CD4-positive, CD25-positive, alpha-beta regulatory T cell (primary cell): ENCODE data around the gene PLLP. TPM values are rescaled to one million over a fixed set of nuclear protein-coding genes. Genes with fewer than 3 reads are reported as not detected.

Source experiments
- ATAC-seq, 2 donors: fragments of 150-1000 bp; cut with Tn5 transposase; one replicate each; pipeline ENCODE4 v1.10.0; 2021; ENCODE audit warnings: low read depth in 2 of 2, moderate number of reproducible peaks in 2 of 2, moderate library complexity in 1 of 2
- DNase-seq, 3 donors: peaks; one replicate each; pipeline versions ENCODE4 v3.0.0 to v3.0.0-alpha.2; 2012 to 2022; ENCODE audit warnings: mixed read lengths in 1 of 3
- H3K27ac ChIP-seq: one replicate; pipeline ENCODE4 v1.7.0; 2013; ENCODE audit warnings: mild to moderate bottlenecking, low read length; ENCODE audit not compliant: insufficient read depth, poor library complexity, severe bottlenecking
- H3K27me3 ChIP-seq: one replicate; pipeline ENCODE4 v1.7.0; 2013; ENCODE audit warnings: low read length; ENCODE audit not compliant: control insufficient read depth, insufficient read depth
- H3K36me3 ChIP-seq: one replicate; pipeline ENCODE4 v1.7.0; 2013; ENCODE audit warnings: mild to moderate bottlenecking, low read length, moderate library complexity; ENCODE audit not compliant: control insufficient read depth, insufficient read depth
- H3K4me1 ChIP-seq: 2 replicates; pipeline ENCODE4 v1.7.0; 2013; ENCODE audit warnings: mild to moderate bottlenecking, low read length; ENCODE audit not compliant: insufficient read depth, control insufficient read depth, poor library complexity, severe bottlenecking
- H3K4me3 ChIP-seq: one replicate; pipeline ENCODE4 v1.7.0; 2013; ENCODE audit warnings: low read depth, mild to moderate bottlenecking, low read length, moderate library complexity
- H3K9me3 ChIP-seq, 2 experiments: 1 replicate in 1 of 2; 2 replicates in 1 of 2; pipeline ENCODE4 v1.7.0; 2013; ENCODE audit warnings: low read length in 2 of 2, mild to moderate bottlenecking in 1 of 2, moderate library complexity in 1 of 2; ENCODE audit not compliant: control insufficient read depth in 2 of 2
- H3K27ac Mint-ChIP-seq, 3 donors: one replicate each; pipeline ENCODE4 v1.8.0; 2020 to 2022; ENCODE audit warnings: mild to moderate bottlenecking in 3 of 3, mixed read lengths in 3 of 3, moderate library complexity in 2 of 3
- H3K27me3 Mint-ChIP-seq: one replicate; pipeline ENCODE4 v1.8.0; 2022; ENCODE audit warnings: mild to moderate bottlenecking, mixed read lengths
- H3K36me3 Mint-ChIP-seq: one replicate; pipeline ENCODE4 v1.8.0; 2020; ENCODE audit warnings: mixed read lengths
- H3K4me1 Mint-ChIP-seq, 4 donors: one replicate each; pipeline ENCODE4 v1.8.0; 2020 to 2022; ENCODE audit warnings: mixed read lengths in 4 of 4, mild to moderate bottlenecking in 1 of 4
- H3K4me3 Mint-ChIP-seq, 4 donors: one replicate each; pipeline ENCODE4 v1.8.0; 2020 to 2022; ENCODE audit warnings: mild to moderate bottlenecking in 4 of 4, mixed read lengths in 4 of 4, moderate library complexity in 3 of 4
- H3K9me3 Mint-ChIP-seq, 7 donors: one replicate each; pipeline ENCODE4 v1.8.0; 2020 to 2022; ENCODE audit warnings: mixed read lengths in 7 of 7, mild to moderate bottlenecking in 3 of 7, moderate library complexity in 2 of 7
- polyA plus RNA-seq, 4 donors: library from polyadenylated mRNA; unstranded; fragments of 300-500 nt; fragmentation: Illumina TruSeq; gene quantifications; one replicate each; pipeline ENCODE4 v1.2.3, GENCODE V29; 2021
- total RNA-seq: library from RNA; stranded (reverse); gene quantifications from one replicate; pipeline ENCODE4 v1.2.3, GENCODE V29; 2022

PLLP gene
- total and polyA plus RNA-seq, 5 donors from 2014 or later: 0.46 to 1.3 (median 0.82) TPM; not detected in 1

DNA sequence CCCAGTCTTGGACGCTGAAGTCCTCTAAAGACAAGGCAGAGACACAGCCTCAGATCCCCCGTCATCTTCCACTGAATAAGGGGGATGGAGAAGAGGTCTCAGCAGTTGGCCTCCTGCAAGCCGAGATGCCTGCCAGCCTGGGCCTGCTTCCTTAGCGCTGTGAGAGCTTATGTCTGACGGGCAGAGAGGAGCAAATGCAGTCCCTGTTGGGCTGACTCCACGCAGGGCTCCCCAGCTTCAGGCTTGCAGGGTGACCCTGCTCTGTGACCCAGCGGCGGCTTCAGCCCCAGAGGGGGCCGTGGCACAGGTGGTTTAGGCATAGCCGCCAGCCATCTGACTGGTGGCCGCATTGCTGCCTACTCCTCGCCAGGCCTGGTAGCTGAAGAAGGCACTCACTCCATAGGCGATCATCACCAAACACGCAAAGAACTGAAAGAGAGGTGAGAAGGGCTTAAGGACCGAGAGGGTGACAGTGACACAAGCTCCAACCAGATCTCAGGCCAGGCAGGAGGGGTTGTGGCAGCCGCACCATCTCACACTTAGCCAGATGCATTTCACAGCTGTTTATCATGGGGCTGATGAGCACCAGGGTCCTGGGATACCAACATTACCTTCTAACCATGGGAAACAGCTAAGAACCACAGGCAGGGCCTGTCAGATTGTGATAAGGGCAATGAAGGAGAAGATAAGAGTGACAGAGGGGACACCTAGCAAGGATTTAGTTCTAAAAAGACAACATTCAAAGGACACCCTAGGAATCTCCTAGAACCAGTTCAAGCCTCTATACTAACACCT, 27.7 kb downstream of the PLLP start:
- Mint-ChIP-seq H3K36me3 (peaks cover 11% of the 10 kb centered on the region), H3K9me3 (peaks cover 0 to 4% (median 0%) of the 10 kb centered on the region in 7 donors), H3K4me1 (peaks cover 0 to 14% (median under 1%) of the 10 kb centered on the region in 4 donors), H3K27ac (no peak overlapping the region), H3K4me3 (no peak overlapping the region), H3K27me3 (peaks cover 3% of the 10 kb centered on the region)
- ATAC-seq (no peak), DNase-seq (no peak)
- Histone ChIP-seq H3K9me3 (peaks cover 0 to 2% of the 10 kb centered on the region in 2 experiments), H3K27ac (no peak overlapping the region), H3K27me3 (no peaks in the 10 kb centered on the region), H3K4me3 (no peak overlapping the region), H3K36me3 (peaks cover 17% of the 10 kb centered on the region), H3K4me1 (peaks cover 5% of the 10 kb centered on the region)

DNA sequence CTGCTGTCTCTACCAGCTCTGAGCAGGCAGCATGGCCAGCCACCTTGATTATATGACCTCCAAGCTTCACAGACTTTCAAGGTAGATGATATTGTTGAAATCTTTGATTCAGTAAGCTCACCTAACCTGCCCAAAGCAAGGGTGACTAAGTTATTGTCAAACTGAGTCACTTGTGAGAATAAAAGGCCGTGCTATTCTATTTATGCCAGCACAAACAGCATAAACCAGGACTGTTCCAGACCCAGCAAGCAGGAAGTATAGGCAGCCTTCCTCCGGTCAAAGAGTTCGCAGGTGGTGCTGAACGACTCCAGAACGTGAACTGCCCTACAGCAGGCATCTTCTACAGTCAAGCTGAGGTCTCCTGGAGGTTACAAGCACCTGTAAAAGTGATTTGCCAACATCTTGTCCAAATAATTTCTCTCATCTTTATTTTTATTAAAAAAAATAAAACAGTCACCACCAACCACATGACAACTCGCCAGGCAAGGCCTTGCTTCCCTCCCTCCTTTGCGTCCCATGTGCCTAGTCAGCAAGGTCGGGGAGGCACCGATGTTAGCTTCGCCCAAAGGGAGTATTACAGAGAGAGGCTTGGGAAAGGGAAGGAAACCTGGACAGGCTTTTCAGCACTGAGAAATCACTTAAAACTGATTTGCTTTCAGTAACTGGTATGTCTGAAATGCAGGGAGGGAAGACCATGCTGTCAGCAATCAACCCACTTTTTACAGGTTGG, 28.6 kb downstream of the PLLP start:
- Histone ChIP-seq H3K27ac (no peak overlapping the region), H3K36me3 (peaks cover 27% of the 10 kb centered on the region), H3K27me3 (no peaks in the 10 kb centered on the region), H3K4me1 (peaks cover 5% of the 10 kb centered on the region), H3K9me3 (peaks cover 0 to 2% of the 10 kb centered on the region in 2 experiments), H3K4me3 (no peak overlapping the region)
- Mint-ChIP-seq H3K36me3 (peaks cover 11% of the 10 kb centered on the region), H3K4me1 (peaks cover 0 to 14% (median 0%) of the 10 kb centered on the region in 4 donors), H3K27ac (peak overlapping the region in 1 of 3 donors; percentile 63), H3K9me3 (peaks cover 0 to 4% (median 0%) of the 10 kb centered on the region in 7 donors), H3K27me3 (no peaks in the 10 kb centered on the region), H3K4me3 (no peak overlapping the region)
- ATAC-seq (no peak), DNase-seq (no peak)

DNA sequence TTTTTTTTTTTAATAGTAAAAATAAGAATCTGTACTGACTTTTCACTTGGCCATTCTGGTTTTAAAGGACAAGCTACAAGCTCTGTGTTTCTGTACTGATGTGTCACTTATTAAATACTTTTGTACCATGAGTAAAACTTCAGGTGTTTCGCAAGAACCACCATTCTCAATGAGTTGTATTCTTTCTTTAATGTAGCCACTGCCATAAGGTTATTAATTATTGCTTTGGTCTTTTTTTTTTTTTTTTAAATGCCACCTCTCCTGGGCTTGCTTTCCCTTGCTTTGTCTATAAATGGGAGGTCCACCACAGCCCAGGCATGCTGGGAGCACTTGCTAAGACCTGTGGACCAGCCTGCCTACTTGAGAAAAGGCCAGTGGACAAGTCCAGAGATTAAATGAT, 31.0 kb downstream of the PLLP start:
- DNase-seq (no peak), ATAC-seq (no peak)
- Histone ChIP-seq H3K4me3 (no peak overlapping the region), H3K27me3 (no peaks in the 10 kb centered on the region), H3K4me1 (no peaks in the 10 kb centered on the region), H3K9me3 (peaks cover 0 to 2% of the 10 kb centered on the region in 2 experiments), H3K27ac (no peak overlapping the region), H3K36me3 (peaks cover 50% of the 10 kb centered on the region)
- peaks cover 19% of the 10 kb centered on the region for H3K36me3 Mint-ChIP-seq
- peaks cover 0 to 4% (median 0%) of the 10 kb centered on the region in 7 donors for H3K9me3 Mint-ChIP-seq
- no peak overlapping the region for H3K27ac Mint-ChIP-seq
- peaks cover 0 to 2% (median 0%) of the 10 kb centered on the region in 4 donors for H3K4me1 Mint-ChIP-seq
- H3K4me3 Mint-ChIP-seq: no peak overlapping the region
- no peaks in the 10 kb centered on the region for H3K27me3 Mint-ChIP-seq

DNA sequence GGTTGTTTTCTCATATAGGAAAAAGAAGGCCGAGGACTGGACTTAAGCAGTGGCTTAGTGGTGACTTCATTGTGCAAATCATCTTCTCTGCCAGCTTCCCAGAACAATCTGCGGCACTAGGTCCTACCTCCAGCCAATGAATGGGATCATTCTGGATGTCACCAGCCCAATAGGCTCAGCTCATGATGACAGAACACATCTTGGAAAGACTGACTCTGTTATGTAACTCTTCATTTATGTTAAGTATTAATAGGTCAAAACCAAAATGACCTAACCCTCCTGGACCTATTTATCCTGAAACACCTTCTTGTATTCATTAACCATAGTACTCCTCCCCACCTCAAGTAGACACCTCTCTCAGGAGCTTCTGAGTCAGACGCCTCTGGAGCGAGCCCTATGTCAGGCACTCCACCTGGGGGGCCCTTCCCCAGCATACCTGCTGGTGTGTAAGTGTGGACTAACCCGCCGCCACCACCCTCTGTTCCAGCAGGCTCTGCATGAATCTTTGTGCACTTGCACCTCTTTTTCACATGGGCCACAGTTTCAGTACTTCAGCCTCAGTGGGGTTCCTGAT, 32.2 kb downstream of the PLLP start:
- no peak overlapping the region for H3K27ac Mint-ChIP-seq
- Histone ChIP-seq H3K4me3 (no peak overlapping the region), H3K27me3 (no peaks in the 10 kb centered on the region), H3K27ac (no peak overlapping the region), H3K4me1 (no peaks in the 10 kb centered on the region), H3K9me3 (peaks cover 0 to 2% of the 10 kb centered on the region in 2 experiments), H3K36me3 (peaks cover 53% of the 10 kb centered on the region)
- ATAC-seq (no peak), DNase-seq (no peak)
- peaks cover 22% of the 10 kb centered on the region for H3K36me3 Mint-ChIP-seq
- no peak overlapping the region for H3K4me3 Mint-ChIP-seq
- H3K27me3 Mint-ChIP-seq: no peaks in the 10 kb centered on the region
- H3K4me1 Mint-ChIP-seq: no peaks in the 10 kb centered on the region
- peaks cover 0 to 4% (median 0%) of the 10 kb centered on the region in 7 donors for H3K9me3 Mint-ChIP-seq

DNA sequence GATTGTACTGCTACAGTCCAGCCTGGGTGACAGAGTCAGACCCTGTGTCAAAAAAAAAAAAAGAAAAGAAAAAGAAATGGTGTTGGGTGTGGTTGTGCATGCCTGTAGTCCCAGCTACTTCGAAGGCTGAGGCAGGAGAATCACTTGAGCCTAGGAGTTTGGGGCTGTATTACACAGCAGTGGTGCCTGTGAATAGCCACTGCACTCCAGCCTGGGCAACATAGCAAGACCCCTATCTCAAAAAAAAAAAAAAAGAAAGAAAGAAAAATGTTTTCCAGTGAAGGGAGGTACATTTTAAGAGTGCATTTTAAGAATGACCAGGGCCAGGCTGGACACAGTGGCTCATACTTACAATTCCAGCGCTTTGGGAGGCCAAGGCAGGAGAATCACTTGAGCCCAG, 33.1 kb downstream of the PLLP start:
- no peak overlapping the region for H3K4me3 Mint-ChIP-seq
- peaks cover 22% of the 10 kb centered on the region for H3K36me3 Mint-ChIP-seq
- H3K36me3 ChIP-seq: peaks cover 53% of the 10 kb centered on the region

DNA sequence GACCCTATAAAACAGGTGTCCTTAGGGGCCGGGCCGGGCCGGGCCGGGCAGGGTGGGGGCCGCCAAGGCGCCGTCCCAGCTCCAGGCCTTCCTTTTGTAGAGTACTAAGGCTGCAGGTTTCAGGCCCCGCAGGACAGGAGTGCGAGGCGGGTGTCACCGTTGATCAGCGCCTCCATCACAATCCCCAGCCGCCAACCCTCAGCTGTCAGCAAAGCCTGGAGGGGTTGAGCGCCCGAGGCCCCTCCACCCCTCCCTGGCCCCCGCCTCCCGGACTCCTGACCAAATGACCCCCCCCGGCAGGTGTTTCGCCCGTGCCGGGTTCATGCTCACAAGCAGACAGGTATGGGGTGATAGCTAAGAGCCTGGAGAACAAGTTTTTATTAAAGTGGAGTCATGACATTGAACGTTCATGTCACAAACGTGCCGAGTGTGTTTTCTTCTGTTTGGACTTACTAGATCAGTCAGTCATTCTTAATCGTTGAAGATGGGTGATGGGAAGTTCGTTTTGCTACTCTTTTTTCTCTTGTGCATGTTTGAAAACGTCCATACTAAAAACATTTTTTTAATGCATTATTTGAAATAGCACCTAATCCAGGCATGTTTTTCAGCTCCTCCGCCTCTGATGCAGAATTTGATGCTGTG, 38.9 kb downstream of the PLLP start:
- Mint-ChIP-seq H3K36me3 (peaks cover 11% of the 10 kb centered on the region), H3K4me3 (peak overlapping the region; percentile 74 to 94 (median 90)), H3K27ac (peak overlapping the region; percentile 63 to 75 (median 71)), H3K9me3 (no peaks in the 10 kb centered on the region), H3K27me3 (peaks cover 4% of the 10 kb centered on the region), H3K4me1 (peaks cover 10 to 20% (median 14%) of the 10 kb centered on the region in 4 donors)
- H3K4me1 ChIP-seq: peaks cover 17% of the 10 kb centered on the region
- no peaks in the 10 kb centered on the region for H3K27me3 ChIP-seq
- DNase-seq: peak in 1 of 3 donors; percentile 24
- H3K4me3 ChIP-seq: peak overlapping the region; percentile 63
- peak in 1 of 2 donors; percentile 3 for ATAC-seq
- no peaks in the 10 kb centered on the region for H3K9me3 ChIP-seq
- peak overlapping the region; percentile 86 for H3K27ac ChIP-seq
- peaks cover 24% of the 10 kb centered on the region for H3K36me3 ChIP-seq

More for the DNA sequence above, 33.1 kb downstream of the PLLP start:
- ATAC-seq: no peak
- Histone ChIP-seq H3K4me3 (no peak overlapping the region), H3K27ac (no peak overlapping the region), H3K27me3 (no peaks in the 10 kb centered on the region), H3K9me3 (peaks cover 0 to 2% of the 10 kb centered on the region in 2 experiments), H3K4me1 (no peaks in the 10 kb centered on the region)
- Mint-ChIP-seq H3K4me1 (peaks cover 0 to under 1% (median 0%) of the 10 kb centered on the region in 4 donors), H3K27me3 (no peaks in the 10 kb centered on the region), H3K9me3 (peaks cover 0 to 4% (median 0%) of the 10 kb centered on the region in 7 donors), H3K27ac (no peak overlapping the region)
- no peak for DNase-seq

DNA sequence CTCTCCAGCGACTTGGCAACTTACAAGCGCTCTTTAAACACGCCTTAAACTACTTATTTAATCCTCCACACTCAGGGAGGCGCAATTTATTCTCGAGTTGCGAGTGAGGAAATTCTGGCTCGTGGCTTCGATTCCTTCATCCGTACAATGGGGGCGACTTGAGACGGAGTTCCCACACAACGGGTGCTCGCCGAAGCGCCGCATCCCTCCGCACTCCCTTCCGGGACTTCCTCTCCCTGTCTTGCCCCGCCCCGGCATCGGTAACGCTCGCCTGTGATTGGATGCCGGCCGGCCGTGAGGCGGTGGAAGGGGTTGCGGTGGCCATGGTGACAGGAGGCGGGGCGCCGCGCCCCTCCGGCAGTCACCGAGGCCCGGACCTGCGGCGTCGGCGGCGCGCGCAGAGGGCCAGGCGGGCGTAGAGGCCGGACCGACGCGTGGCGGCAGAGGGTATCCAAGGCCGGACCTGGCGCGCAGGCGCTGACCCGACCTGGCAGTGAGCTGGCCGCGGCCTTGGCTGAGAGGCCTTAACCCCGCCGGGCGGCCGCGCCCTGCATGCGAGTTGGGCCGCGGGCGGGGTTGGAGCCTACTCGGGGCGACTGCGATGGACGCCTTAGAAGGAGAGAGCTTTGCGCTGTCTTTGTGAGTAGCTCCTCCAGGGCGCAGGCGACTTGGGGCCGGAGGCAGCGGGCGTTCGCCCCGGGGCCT, 39.6 kb downstream of the PLLP start, which contains the start of gene ARL2BP:
TSS of gene ARL2BP (plus strand) at position 493 of the 705 bp plus-strand sequence. CDS start at position 602, 109 bp downstream.
- Mint-ChIP-seq H3K4me3 (peak within 1 kb of the TSS; percentile 90 to 96 (median 95)), H3K4me1 (peaks cover 10 to 20% (median 14%) of the 10 kb centered on the region in 4 donors), H3K36me3 (peaks cover 11% of the 10 kb centered on the region), H3K27ac (peak within 1 kb of the TSS; percentile 94 to 98 (median 96)), H3K9me3 (no peaks in the 10 kb centered on the region), H3K27me3 (peaks cover 4% of the 10 kb centered on the region)
- H3K27me3 ChIP-seq: no peaks in the 10 kb centered on the region
- H3K36me3 ChIP-seq: peaks cover 18% of the 10 kb centered on the region
- H3K4me1 ChIP-seq: peaks cover 17% of the 10 kb centered on the region
- H3K4me3 ChIP-seq: peak within 1 kb of the TSS; percentile 90
- H3K9me3 ChIP-seq: no peaks in the 10 kb centered on the region
- peak; percentile 95 to 97 (median 96) for DNase-seq
- ATAC-seq: peak; percentile 98 to 99
- H3K27ac ChIP-seq: peak within 1 kb of the TSS; percentile 86
